Measurements from ENCODE around the gene CLDND1.

CLDND1 gene

GRCh38 chr3:98551236-98551635 is 28.5 kb upstream of the CLDND1 start:
- DNase-seq, result no peak

- no peak for DNase-seq
Observed at GRCh38 chr3:98550833-98551232, 28.1 kb upstream of the CLDND1 start.

GRCh38 chr3:98548544-98548943 is 25.8 kb upstream of the CLDND1 start:
- no peak for DNase-seq

GRCh38 chr3:98545940-98546339 is 23.2 kb upstream of the CLDND1 start:
- DNase-seq, result no peak

GRCh38 chr3:98542623-98543022 is 19.9 kb upstream of the CLDND1 start:
- no peak for DNase-seq

GRCh38 chr3:98541695-98542094 is 19.0 kb upstream of the CLDND1 start:
- DNase-seq, result no peak

GRCh38 chr3:98540346-98540745 is 17.6 kb upstream of the CLDND1 start:
- no peak for DNase-seq

GRCh38 chr3:98536456-98537017 is 13.8 kb upstream of the CLDND1 start:
- no peak for DNase-seq

GRCh38 chr3:98534734-98535133 is 12.0 kb upstream of the CLDND1 start:
- DNase-seq, result no peak

GRCh38 chr3:98534168-98534567 is 11.5 kb upstream of the CLDND1 start:
- DNase-seq, result no peak

GRCh38 chr3:98532709-98533571 is 10.2 kb upstream of the CLDND1 start:
- DNase-seq, result no peak

GRCh38 chr3:98532275-98532637 is 9.6 kb upstream of the CLDND1 start:
- no peak for DNase-seq

GRCh38 chr3:98531622-98532274 is 9.0 kb upstream of the CLDND1 start, which contains the start of gene GPR15:
Gene GPR15, plus strand, starts transcription at chr3:98531978. Its CDS starts 56 bp downstream, at chr3:98532034.
- DNase-seq, result no peak

- no peak for DNase-seq
Observed at GRCh38 chr3:98530676-98531075, 8.0 kb upstream of the CLDND1 start.

GRCh38 chr3:98529856-98530459 is 7.3 kb upstream of the CLDND1 start:
- DNase-seq, result no peak

GRCh38 chr3:98528474-98529346 is 6.0 kb upstream of the CLDND1 start:
- DNase-seq, result no peak

GRCh38 chr3:98525494-98525893 is 2.8 kb upstream of the CLDND1 start:
- DNase-seq, result no peak

- DNase-seq, result peak; percentile 60 to 67
Observed at GRCh38 chr3:98521897-98522543, 682 bp downstream of the CLDND1 start.

GRCh38 chr3:98519351-98519750 is 3.4 kb downstream of the CLDND1 start:
- no peak for DNase-seq

GRCh38 chr3:98518816-98519215 is 3.9 kb downstream of the CLDND1 start:
- no peak for DNase-seq

GRCh38 chr3:98514948-98515347 is 7.8 kb downstream of the CLDND1 start:
- no peak for DNase-seq

GRCh38 chr3:98513736-98514135 is 9.0 kb downstream of the CLDND1 start:
- no peak for DNase-seq

Measured in stimulated activated CD4-positive, alpha-beta T cell treated with anti-CD3 and anti-CD28 coated beads, Interleukin-2, amount 100 ng/mL, for 24 hours (primary cell).